Right lobe of liver (tissue), 4 donors: ENCODE measurements around the gene RGS6.

ENCODE experiments used
- POLR2A ChIP-seq: fragments of 450-650 bp; IDR thresholded peaks from one replicate; pipeline ENCODE4 v1.6.1; 2017; ENCODE audit warnings: antibody characterized with exemption, mild to moderate bottlenecking
- TF ChIP-seq, protein P1 (sequence below), 4 donors: fragments of 200-600 bp in 3 of 4; fragments of 450-650 bp in 1 of 4; IDR thresholded peaks; one replicate each; pipeline versions ENCODE4 v1.5.1 to v1.8.0; 2016 to 2022; ENCODE audit warnings: antibody characterized with exemption in 4 of 4, mild to moderate bottlenecking in 2 of 4
- donor health status: DM: no; HTN: no; CAD: no.
- donor health status: DM: no; HTN: no; CAD: no.
- donor health status: DM: no; HTN: yes; CAD: no.

DNA sequence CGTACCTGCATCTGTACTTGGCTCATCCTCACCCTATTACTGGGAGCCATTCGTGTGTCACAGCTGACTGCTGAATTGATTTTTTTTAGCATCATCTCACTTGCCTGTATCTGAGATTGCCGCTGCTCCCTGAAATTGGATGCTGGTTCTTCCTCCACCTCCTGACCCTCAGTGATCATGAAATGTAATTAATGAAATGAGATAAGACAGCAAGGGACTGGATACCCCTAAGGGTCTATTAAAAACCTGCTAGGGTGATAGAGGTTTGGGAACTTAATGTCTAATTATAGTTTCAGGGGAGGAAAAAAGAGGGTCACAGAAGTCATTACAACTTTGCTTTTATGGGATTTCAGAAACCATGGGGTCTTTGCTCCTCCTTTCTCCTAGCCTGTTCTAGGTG, 551.1 kb downstream of the RGS6 start:
- TF ChIP-seq, protein P1, sequence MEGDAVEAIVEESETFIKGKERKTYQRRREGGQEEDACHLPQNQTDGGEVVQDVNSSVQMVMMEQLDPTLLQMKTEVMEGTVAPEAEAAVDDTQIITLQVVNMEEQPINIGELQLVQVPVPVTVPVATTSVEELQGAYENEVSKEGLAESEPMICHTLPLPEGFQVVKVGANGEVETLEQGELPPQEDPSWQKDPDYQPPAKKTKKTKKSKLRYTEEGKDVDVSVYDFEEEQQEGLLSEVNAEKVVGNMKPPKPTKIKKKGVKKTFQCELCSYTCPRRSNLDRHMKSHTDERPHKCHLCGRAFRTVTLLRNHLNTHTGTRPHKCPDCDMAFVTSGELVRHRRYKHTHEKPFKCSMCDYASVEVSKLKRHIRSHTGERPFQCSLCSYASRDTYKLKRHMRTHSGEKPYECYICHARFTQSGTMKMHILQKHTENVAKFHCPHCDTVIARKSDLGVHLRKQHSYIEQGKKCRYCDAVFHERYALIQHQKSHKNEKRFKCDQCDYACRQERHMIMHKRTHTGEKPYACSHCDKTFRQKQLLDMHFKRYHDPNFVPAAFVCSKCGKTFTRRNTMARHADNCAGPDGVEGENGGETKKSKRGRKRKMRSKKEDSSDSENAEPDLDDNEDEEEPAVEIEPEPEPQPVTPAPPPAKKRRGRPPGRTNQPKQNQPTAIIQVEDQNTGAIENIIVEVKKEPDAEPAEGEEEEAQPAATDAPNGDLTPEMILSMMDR (IDR thresholded peaks at IDR 0.05) = no peak
- no peak for TF ChIP-seq POLR2A
